AG04449 (cell line): ENCODE data around the gene PIGN.

Source experiments
- CTCF ChIA-PET: fragments of 350-600 bp; formaldehyde crosslinking; extraction: SDS; loops from one replicate; lab custom pipeline; 2021; ENCODE audit warnings: antibody characterized with exemption; lab: Yijun Ruan, JAX
- POLR2A ChIA-PET: fragments of 400-600, 350-600 bp; formaldehyde crosslinking; extraction: SDS; loops from one replicate; lab custom pipeline; 2020; ENCODE audit warnings: antibody characterized with exemption, inconsistent platforms; lab: Yijun Ruan, JAX
- DNase-seq: peaks from one replicate; pipeline ENCODE4 v3.0.0-alpha.2; 2010; ENCODE audit warnings: low read depth, low spot score
- H3K4me3 ChIP-seq: 2 replicates; pipeline ENCODE4 v1.5.1; 2011; ENCODE audit warnings: low read depth, mild to moderate bottlenecking, control low read depth, low read length
- TF ChIP-seq, protein P1 (sequence below): IDR thresholded peaks from one replicate; pipeline ENCODE4 v1.5.1; 2011; ENCODE audit warnings: mild to moderate bottlenecking, moderate library complexity, low read length, control low read depth, inconsistent platforms; ENCODE audit not compliant: insufficient read depth; ENCODE audit errors: missing control alignments

The PIGN gene

DNA sequence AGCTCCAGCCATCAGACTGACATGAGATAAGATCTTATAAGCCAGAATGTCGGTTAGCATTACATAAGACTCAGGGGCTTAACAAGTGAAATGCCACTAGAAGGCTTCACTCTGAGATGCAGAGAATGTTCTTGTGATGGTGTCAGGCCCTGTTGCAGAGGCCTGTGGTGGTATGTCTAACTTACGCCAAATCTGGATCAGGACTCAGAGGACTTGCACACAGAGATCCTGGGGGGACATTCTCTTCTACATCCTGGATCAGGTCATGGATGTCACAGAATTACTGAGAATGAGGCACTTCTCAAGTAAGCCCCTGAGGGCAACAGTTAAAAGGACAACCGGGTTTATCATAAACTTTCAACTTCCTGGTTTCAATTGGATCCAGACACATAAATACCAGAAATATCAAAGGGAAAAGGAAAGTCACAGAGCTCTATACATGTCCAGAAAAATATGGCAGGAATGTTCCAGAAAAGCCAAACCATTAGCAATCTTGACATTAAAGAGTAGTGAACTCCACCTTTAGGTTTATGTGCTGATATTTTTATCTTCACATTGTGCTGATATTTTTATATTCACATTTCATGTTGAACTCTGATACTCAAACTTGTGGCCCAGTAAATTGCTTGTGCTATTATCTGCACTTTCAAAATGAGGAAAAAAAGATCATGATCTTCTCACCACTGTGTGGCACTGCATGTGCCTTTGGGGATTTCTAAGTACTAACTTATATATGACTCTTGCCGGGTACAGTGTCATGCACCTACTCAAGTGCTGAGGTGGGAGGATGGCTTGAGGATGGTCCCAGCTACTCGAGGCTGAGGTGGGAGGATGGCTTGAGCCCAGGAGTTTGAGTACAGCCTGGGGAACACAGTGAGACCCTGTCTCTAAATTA, 156.5 kb downstream of the PIGN start:
- CTCF ChIA-PET: interaction anchor here (1.1 kb wide), 1 partner anchor 9 kb away, joined by 4 read pairs; no protein-coding TSS in a partner anchor
- POLR2A ChIA-PET: no interaction called here
- DNase-seq: peak; percentile 31

GRCh38 chr18:62028715-62029114, 158.1 kb downstream of the PIGN start:
- no peak overlapping the region for H3K4me3 ChIP-seq
- POLR2A ChIA-PET: no interaction called here
- TF ChIP-seq, protein P1, sequence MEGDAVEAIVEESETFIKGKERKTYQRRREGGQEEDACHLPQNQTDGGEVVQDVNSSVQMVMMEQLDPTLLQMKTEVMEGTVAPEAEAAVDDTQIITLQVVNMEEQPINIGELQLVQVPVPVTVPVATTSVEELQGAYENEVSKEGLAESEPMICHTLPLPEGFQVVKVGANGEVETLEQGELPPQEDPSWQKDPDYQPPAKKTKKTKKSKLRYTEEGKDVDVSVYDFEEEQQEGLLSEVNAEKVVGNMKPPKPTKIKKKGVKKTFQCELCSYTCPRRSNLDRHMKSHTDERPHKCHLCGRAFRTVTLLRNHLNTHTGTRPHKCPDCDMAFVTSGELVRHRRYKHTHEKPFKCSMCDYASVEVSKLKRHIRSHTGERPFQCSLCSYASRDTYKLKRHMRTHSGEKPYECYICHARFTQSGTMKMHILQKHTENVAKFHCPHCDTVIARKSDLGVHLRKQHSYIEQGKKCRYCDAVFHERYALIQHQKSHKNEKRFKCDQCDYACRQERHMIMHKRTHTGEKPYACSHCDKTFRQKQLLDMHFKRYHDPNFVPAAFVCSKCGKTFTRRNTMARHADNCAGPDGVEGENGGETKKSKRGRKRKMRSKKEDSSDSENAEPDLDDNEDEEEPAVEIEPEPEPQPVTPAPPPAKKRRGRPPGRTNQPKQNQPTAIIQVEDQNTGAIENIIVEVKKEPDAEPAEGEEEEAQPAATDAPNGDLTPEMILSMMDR: no peak
- CTCF ChIA-PET: interaction anchor here (0.7 kb wide), 1 partner anchor 9 kb away, joined by 3 read pairs; no protein-coding TSS in a partner anchor
- no peak for DNase-seq

More for the DNA sequence above, 156.5 kb downstream of the PIGN start:
- H3K4me3 ChIP-seq: no peak overlapping the region
- TF ChIP-seq, protein P1: no peak

GRCh38 chr18:62027914-62028520, 158.8 kb downstream of the PIGN start:
- POLR2A ChIA-PET: interaction anchor here (0.9 kb wide), 1 partner anchor 29 kb away, joined by 3 read pairs; no protein-coding TSS in a partner anchor
- DNase-seq: no peak
- TF ChIP-seq, protein P1: no peak
- CTCF ChIA-PET: no interaction called here
- no peak overlapping the region for H3K4me3 ChIP-seq

DNA sequence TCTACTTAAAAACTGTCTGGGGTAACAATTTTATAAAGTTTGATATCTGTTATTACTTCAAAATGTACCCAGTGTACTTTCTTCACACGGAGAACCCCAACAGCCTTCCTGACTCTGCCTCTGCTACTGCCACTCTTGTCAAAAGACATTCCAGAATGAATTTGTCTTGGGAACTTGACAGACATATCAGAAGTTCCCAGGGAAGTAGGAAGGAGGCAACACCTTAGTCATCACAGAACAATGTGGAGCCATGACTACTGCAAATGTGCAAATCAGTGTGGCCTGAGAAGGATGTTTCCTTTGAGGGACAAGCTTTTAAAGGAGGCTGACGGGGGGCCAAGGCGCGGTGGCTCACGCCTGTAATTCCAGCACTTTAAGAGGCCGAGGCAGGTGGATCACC, 160.3 kb downstream of the PIGN start:
- no peak for DNase-seq
- CTCF ChIA-PET: no interaction called here

DNA sequence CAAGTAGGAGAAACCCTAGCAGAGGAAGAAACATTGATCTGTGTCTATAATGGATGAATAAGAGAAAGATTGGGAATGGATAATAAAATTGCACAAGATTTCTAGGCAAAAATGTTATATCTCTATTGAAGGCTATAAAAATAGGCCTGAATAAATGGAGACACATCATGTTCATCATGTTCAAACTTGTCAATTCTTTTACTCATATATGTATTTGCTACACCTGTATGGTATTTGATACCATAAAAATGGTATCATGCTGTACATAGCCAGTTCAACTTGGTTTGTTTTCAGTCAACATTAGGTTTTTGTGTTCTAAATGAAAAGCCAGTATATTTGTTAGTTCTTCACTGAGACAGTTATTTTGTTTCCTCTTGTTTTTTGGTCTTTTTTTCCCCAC, 161.9 kb downstream of the PIGN start:
- POLR2A ChIA-PET: no interaction called here
- H3K4me3 ChIP-seq: no peak overlapping the region
- CTCF ChIA-PET: no interaction called here
- no peak for DNase-seq
- TF ChIP-seq, protein P1: no peak

More for the DNA sequence above, 160.3 kb downstream of the PIGN start:
- no peak overlapping the region for H3K4me3 ChIP-seq
- TF ChIP-seq, protein P1: no peak
- POLR2A ChIA-PET: no interaction called here

GRCh38 chr18:62023536-62023935, 163.3 kb downstream of the PIGN start:
- TF ChIP-seq, protein P1: no peak
- no peak for DNase-seq
- POLR2A ChIA-PET: no interaction called here
- H3K4me3 ChIP-seq: no peak overlapping the region
- CTCF ChIA-PET: interaction anchor here (1.1 kb wide), 1 partner anchor 21 kb away, joined by 4 read pairs; no protein-coding TSS in a partner anchor
